ENCODE measurements around the gene SRF.
"Not testable (repeated sequence)": the region's sequence is repeated elsewhere in the genome, so short reads cannot be mapped to it uniquely, and the experiment has no call there.

SRF gene

GRCh38 chr6:43170931-43171706 lies at the start of gene SRF:
TSS of gene SRF (plus strand) at chr6:43171269. CDS start at chr6:43171657, 388 bp downstream.
- peak; percentile 98 for DNase-seq (ENCODE audit: low read depth)

- DNase-seq (ENCODE audit: low read depth): no peak
These were observed 48.9 kb upstream of the SRF start for GRCh38 chr6:43122146-43122545.

GRCh38 chr6:43123461-43124314 lies 47.4 kb upstream of the SRF start:
- DNase-seq (ENCODE audit: low read depth): no peak

GRCh38 chr6:43124481-43124880 lies 46.6 kb upstream of the SRF start:
- no peak for DNase-seq (ENCODE audit: low read depth)

- DNase-seq (ENCODE audit: low read depth): no peak
These were observed 46.0 kb upstream of the SRF start for GRCh38 chr6:43125119-43125518.

- no peak for DNase-seq (ENCODE audit: low read depth)
These were observed 45.5 kb upstream of the SRF start for GRCh38 chr6:43125555-43125954.

GRCh38 chr6:43127180-43127579 lies 43.9 kb upstream of the SRF start:
- no peak for DNase-seq (ENCODE audit: low read depth)

- DNase-seq (ENCODE audit: low read depth): no peak
These were observed 43.2 kb upstream of the SRF start for GRCh38 chr6:43127877-43128276.

- DNase-seq (ENCODE audit: low read depth): no peak
These were observed 42.1 kb upstream of the SRF start for GRCh38 chr6:43128926-43129325.

GRCh38 chr6:43129434-43130194 lies 41.5 kb upstream of the SRF start:
- no peak for DNase-seq (ENCODE audit: low read depth)

- no peak for DNase-seq (ENCODE audit: low read depth)
These were observed 40.6 kb upstream of the SRF start for GRCh38 chr6:43130429-43130828.

- not testable (repeated sequence) for DNase-seq (ENCODE audit: low read depth)
These were observed 39.7 kb upstream of the SRF start for GRCh38 chr6:43131379-43131778.

- DNase-seq (ENCODE audit: low read depth): no peak
These were observed 32.8 kb upstream of the SRF start for GRCh38 chr6:43138267-43138666.

GRCh38 chr6:43139973-43140372 lies 31.1 kb upstream of the SRF start:
- DNase-seq (ENCODE audit: low read depth): not testable (repeated sequence)

- no peak for DNase-seq (ENCODE audit: low read depth)
These were observed 29.4 kb upstream of the SRF start for GRCh38 chr6:43141644-43142043.

GRCh38 chr6:43142101-43142500 lies 29.0 kb upstream of the SRF start:
- no peak for DNase-seq (ENCODE audit: low read depth)

- DNase-seq (ENCODE audit: low read depth): peak; percentile 53
These were observed 27.6 kb upstream of the SRF start for GRCh38 chr6:43143235-43144128.

GRCh38 chr6:43144879-43145278 lies 26.2 kb upstream of the SRF start:
- no peak for DNase-seq (ENCODE audit: low read depth)

- DNase-seq (ENCODE audit: low read depth): no peak
These were observed 24.8 kb upstream of the SRF start for GRCh38 chr6:43146261-43146660.

- DNase-seq (ENCODE audit: low read depth): no peak
These were observed 24.1 kb upstream of the SRF start for GRCh38 chr6:43146709-43147688.
